H1 (cell line): ENCODE data around the gene SKAP1.

Experiments used
- BRCA1 ChIP-seq: IDR thresholded peaks from 2 replicates; pipeline ENCODE4 v1.6.1; 2012; ENCODE audit warnings: low read depth, low read length, improper control_type of control experiment
- CBX5 ChIP-seq: fragments of 300-800, 300-1000 bp; sonication (generic); IDR thresholded peaks from 2 replicates; pipeline ENCODE4 v1.7.1; 2016; ENCODE audit warnings: antibody characterized with exemption, low read length, low read depth
- CBX8 ChIP-seq: fragments of 300-800, 300-1000 bp; sonication (generic); IDR thresholded peaks from 2 replicates; pipeline ENCODE4 v1.7.1; 2016; ENCODE audit warnings: low read depth, low read length, borderline replicate concordance
- CEBPB ChIP-seq: IDR thresholded peaks from 2 replicates; pipeline ENCODE4 v1.6.1; 2012; ENCODE audit warnings: low read depth, low read length
- CHD2 ChIP-seq: IDR thresholded peaks from 2 replicates; pipeline ENCODE4 v1.6.1; 2012; ENCODE audit warnings: low read length, improper control_type of control experiment
- POLR2A ChIP-seq, 2 experiments: IDR thresholded peaks; 1 replicate in 1 of 2; 2 replicates in 1 of 2; pipeline ENCODE4 v1.6.1; 2011; ENCODE audit warnings: low read depth in 2 of 2, low read length in 2 of 2, mild to moderate bottlenecking in 2 of 2; ENCODE audit errors: control extremely low read depth in 1 of 2
- POLR2AphosphoS5 ChIP-seq: IDR thresholded peaks from 2 replicates; pipeline ENCODE4 v1.6.1; 2011; ENCODE audit warnings: low read depth, low read length
- RAD21 ChIP-seq, 2 experiments: IDR thresholded peaks in 1 of 2; conservative IDR thresholded peaks in 1 of 2; 2 replicates each; pipeline ENCODE4 v1.6.1; 2011; ENCODE audit warnings: low read depth in 2 of 2, low read length in 2 of 2, improper control_type of control experiment in 1 of 2, inconsistent platforms in 1 of 2, mild to moderate bottlenecking in 1 of 2, moderate library complexity in 1 of 2
- SIX5 ChIP-seq: IDR thresholded peaks from 2 replicates; pipeline ENCODE4 v1.6.1; 2011; ENCODE audit warnings: mild to moderate bottlenecking, low read depth, low read length
- TAF1 ChIP-seq: IDR thresholded peaks from 2 replicates; pipeline ENCODE4 v1.6.1; 2011; ENCODE audit warnings: mild to moderate bottlenecking, low read depth, low read length
- YY1 ChIP-seq: IDR thresholded peaks from 2 replicates; pipeline ENCODE4 v1.6.1; 2011; ENCODE audit warnings: low read depth, mild to moderate bottlenecking, low read length
- ZNF274 ChIP-seq: IDR thresholded peaks from 2 replicates; pipeline ENCODE4 v1.7.0; 2012; ENCODE audit warnings: low read length, borderline replicate concordance; ENCODE audit errors: extremely low read depth
- TF ChIP-seq, protein P1 (sequence below), 3 experiments: IDR thresholded peaks; 1 replicate in 2 of 3; 2 replicates in 1 of 3; pipeline versions ENCODE4 v1.5.1 to v1.6.1; 2011; ENCODE audit warnings: low read length in 3 of 3, mild to moderate bottlenecking in 3 of 3, inconsistent platforms in 2 of 3, low read depth in 1 of 3, moderate library complexity in 1 of 3; ENCODE audit not compliant: insufficient read depth in 1 of 3; ENCODE audit errors: control extremely low read depth in 1 of 3
- TF ChIP-seq, protein P2 (sequence below): IDR thresholded peaks from 2 replicates; pipeline ENCODE4 v1.6.1; 2011; ENCODE audit warnings: low read length, improper control_type of control experiment

- TF ChIP-seq, protein P1, sequence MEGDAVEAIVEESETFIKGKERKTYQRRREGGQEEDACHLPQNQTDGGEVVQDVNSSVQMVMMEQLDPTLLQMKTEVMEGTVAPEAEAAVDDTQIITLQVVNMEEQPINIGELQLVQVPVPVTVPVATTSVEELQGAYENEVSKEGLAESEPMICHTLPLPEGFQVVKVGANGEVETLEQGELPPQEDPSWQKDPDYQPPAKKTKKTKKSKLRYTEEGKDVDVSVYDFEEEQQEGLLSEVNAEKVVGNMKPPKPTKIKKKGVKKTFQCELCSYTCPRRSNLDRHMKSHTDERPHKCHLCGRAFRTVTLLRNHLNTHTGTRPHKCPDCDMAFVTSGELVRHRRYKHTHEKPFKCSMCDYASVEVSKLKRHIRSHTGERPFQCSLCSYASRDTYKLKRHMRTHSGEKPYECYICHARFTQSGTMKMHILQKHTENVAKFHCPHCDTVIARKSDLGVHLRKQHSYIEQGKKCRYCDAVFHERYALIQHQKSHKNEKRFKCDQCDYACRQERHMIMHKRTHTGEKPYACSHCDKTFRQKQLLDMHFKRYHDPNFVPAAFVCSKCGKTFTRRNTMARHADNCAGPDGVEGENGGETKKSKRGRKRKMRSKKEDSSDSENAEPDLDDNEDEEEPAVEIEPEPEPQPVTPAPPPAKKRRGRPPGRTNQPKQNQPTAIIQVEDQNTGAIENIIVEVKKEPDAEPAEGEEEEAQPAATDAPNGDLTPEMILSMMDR (IDR thresholded peaks at IDR 0.05; ENCODE audit: control extremely low read depth in 1 of 3, insufficient read depth in 1 of 3, low read depth in 1 of 3, low read length in 3 of 3), result no peak
- TF ChIP-seq CEBPB, result no peak
- TF ChIP-seq POLR2AphosphoS5, result no peak
- no peak for TF ChIP-seq POLR2A (IDR thresholded peaks at IDR 0.05; ENCODE audit: control extremely low read depth in 1 of 2, low read depth in 2 of 2, low read length in 2 of 2)
- TF ChIP-seq TAF1, result no peak
- TF ChIP-seq CHD2, result no peak
- no peak for TF ChIP-seq BRCA1
- TF ChIP-seq RAD21 (IDR thresholded peaks at IDR 0.05 in 1 of 2, conservative IDR thresholded peaks at IDR 0.05 in 1 of 2; ENCODE audit: low read depth in 2 of 2, low read length in 2 of 2), result no peak
- TF ChIP-seq YY1, result no peak
- TF ChIP-seq, protein P2, sequence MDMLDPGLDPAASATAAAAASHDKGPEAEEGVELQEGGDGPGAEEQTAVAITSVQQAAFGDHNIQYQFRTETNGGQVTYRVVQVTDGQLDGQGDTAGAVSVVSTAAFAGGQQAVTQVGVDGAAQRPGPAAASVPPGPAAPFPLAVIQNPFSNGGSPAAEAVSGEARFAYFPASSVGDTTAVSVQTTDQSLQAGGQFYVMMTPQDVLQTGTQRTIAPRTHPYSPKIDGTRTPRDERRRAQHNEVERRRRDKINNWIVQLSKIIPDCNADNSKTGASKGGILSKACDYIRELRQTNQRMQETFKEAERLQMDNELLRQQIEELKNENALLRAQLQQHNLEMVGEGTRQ, result no peak
- TF ChIP-seq ZNF274, result no peak
- TF ChIP-seq CBX5, result no peak
- no peak for TF ChIP-seq SIX5
- no peak for TF ChIP-seq CBX8
Observed at GRCh38 chr17:48250949-48251348, 179.1 kb downstream of the SKAP1 start.
